ENCODE measurements around the gene CACNB1.

Gene CACNB1

GRCh38 chr17:39225308-39225958 is 28.0 kb upstream of the CACNB1 start, which contains the start of gene STAC2:
Gene STAC2 (minus strand): TSS chr17:39225945. CDS start chr17:39225502, 443 bp downstream.
- DNase-seq = no peak

- DNase-seq = no peak
These were observed 27.4 kb upstream of the CACNB1 start for GRCh38 chr17:39224778-39225307.

GRCh38 chr17:39223907-39224777 is 26.7 kb upstream of the CACNB1 start:
- DNase-seq = no peak

GRCh38 chr17:39222866-39223834 is 25.7 kb upstream of the CACNB1 start:
- DNase-seq = no peak

- DNase-seq = no peak
These were observed 24.7 kb upstream of the CACNB1 start for GRCh38 chr17:39222151-39222550.

GRCh38 chr17:39221572-39221971 is 24.1 kb upstream of the CACNB1 start:
- DNase-seq = no peak

GRCh38 chr17:39219647-39220154 is 22.2 kb upstream of the CACNB1 start:
- DNase-seq = no peak

GRCh38 chr17:39218906-39219305 is 21.4 kb upstream of the CACNB1 start:
- DNase-seq = no peak

- no peak for DNase-seq
These were observed 20.4 kb upstream of the CACNB1 start for GRCh38 chr17:39217734-39218369.

GRCh38 chr17:39213852-39214251 is 16.4 kb upstream of the CACNB1 start:
- DNase-seq = no peak

- no peak for DNase-seq
These were observed 15.5 kb upstream of the CACNB1 start for GRCh38 chr17:39212841-39213480.

GRCh38 chr17:39212195-39212810 is 14.8 kb upstream of the CACNB1 start:
- no peak for DNase-seq

GRCh38 chr17:39210093-39210434 is 12.6 kb upstream of the CACNB1 start:
- no peak for DNase-seq

GRCh38 chr17:39209317-39210092 is 12.0 kb upstream of the CACNB1 start:
- peak; percentile 51 for DNase-seq

GRCh38 chr17:39208893-39209292 is 11.4 kb upstream of the CACNB1 start:
- DNase-seq = no peak

GRCh38 chr17:39208136-39208535 is 10.7 kb upstream of the CACNB1 start:
- no peak for DNase-seq

- DNase-seq = no peak
These were observed 7.7 kb upstream of the CACNB1 start for GRCh38 chr17:39205112-39205526.

GRCh38 chr17:39204245-39204644 is 6.8 kb upstream of the CACNB1 start:
- DNase-seq = no peak

GRCh38 chr17:39200957-39201510 is 3.6 kb upstream of the CACNB1 start:
- DNase-seq = no peak
